Motor neuron (in vitro differentiated cells): ENCODE results near the gene CCDC106. TPM values are rescaled to one million over a fixed set of nuclear protein-coding genes. Genes with fewer than 3 reads are reported as not detected.

ENCODE experiments used
- ATAC-seq, 8 experiments: fragments of 200-7000 bp; cut with Tn5 transposase; replicated peaks in 6 of 8; 2 replicates each; pipeline ENCODE4 v1.8.0; 2021; ENCODE audit warnings: mild to moderate bottlenecking in 8 of 8, moderate library complexity in 8 of 8
- H3K27ac ChIP-seq, 2 donors: fragments of 250-450 bp; sonication (Bioruptor Pico); 2 replicates each; pipeline ENCODE4 v1.9.0; 2021; ENCODE audit warnings: antibody characterized with exemption in 2 of 2, mild to moderate bottlenecking in 2 of 2, moderate library complexity in 1 of 2
- H3K4me1 ChIP-seq, 2 donors: fragments of 250-450 bp; sonication (Bioruptor Pico); replicated peaks in 1 of 2; 2 replicates each; pipeline ENCODE4 v1.6.1; 2021; ENCODE audit warnings: antibody characterized with exemption in 2 of 2, mild to moderate bottlenecking in 2 of 2, moderate library complexity in 1 of 2
- H3K4me3 ChIP-seq, 5 donors: fragments of 250-450 bp; sonication (Bioruptor Pico); 2 replicates each; pipeline ENCODE4 v1.9.0; 2021; ENCODE audit warnings: antibody characterized with exemption in 5 of 5, mild to moderate bottlenecking in 5 of 5, moderate library complexity in 4 of 5
- WGBS, 10 experiments: fragments of 450-650 bp; shearing (Covaris generic); methylation state at CpG; one replicate each; pipeline ENCODE4 v1.0.0; 2022; 5-methylcytosine and 5-hydroxymethylcytosine counted together
- in situ Hi-C, 9 experiments: fragments of 400-800 bp; cut with MboI; loops; one replicate each; pipeline ENCODE4 v1.15.0; 2021; ENCODE audit warnings: low sequenced_read_pairs in 9 of 9, low pct_unique_long_range_greater_than_20kb in 2 of 9; ENCODE audit not compliant: unreplicated experiment in 9 of 9
- total RNA-seq, 8 experiments: library from RNA; unstranded; fragments of 300-600 nt; gene quantifications; 2 replicates each; pipeline versions ENCODE4 v1.2.3 to v1.2.4, GENCODE V29; 2022

CCDC106 gene
- total RNA-seq, 8 experiments from 2014 or later: 9.8 to 23.6 (median 13.6) TPM

GRCh38 chr19:55677572-55678028 lies 29.6 kb downstream of the CCDC106 start:
- ATAC-seq: no peak
- Histone ChIP-seq H3K4me3 (no peak overlapping the region), H3K27ac (no peak overlapping the region), H3K4me1 (peaks cover 10 to 20% of the 10 kb centered on the region in 2 donors)
- in situ Hi-C loops: no loop called here
- 55 to 100% (median 86%) methylated on average over 1 to 6 of the region's 6 CpGs; no CpG with 5 or more reads in 1 of the 10 experiments for WGBS, 10 experiments

GRCh38 chr19:55678121-55678671 lies 30.2 kb downstream of the CCDC106 start:
- in situ Hi-C loops: no loop called here
- ATAC-seq: no peak
- no peak overlapping the region for H3K27ac ChIP-seq
- H3K4me1 ChIP-seq: peaks cover 10 to 20% of the 10 kb centered on the region in 2 donors
- WGBS, 10 experiments: 60 to 100% (median 98%) methylated on average over 1 to 8 of the region's 21 CpGs; no CpG with 5 or more reads in 1 of the 10 experiments
- H3K4me3 ChIP-seq: no peak overlapping the region

DNA sequence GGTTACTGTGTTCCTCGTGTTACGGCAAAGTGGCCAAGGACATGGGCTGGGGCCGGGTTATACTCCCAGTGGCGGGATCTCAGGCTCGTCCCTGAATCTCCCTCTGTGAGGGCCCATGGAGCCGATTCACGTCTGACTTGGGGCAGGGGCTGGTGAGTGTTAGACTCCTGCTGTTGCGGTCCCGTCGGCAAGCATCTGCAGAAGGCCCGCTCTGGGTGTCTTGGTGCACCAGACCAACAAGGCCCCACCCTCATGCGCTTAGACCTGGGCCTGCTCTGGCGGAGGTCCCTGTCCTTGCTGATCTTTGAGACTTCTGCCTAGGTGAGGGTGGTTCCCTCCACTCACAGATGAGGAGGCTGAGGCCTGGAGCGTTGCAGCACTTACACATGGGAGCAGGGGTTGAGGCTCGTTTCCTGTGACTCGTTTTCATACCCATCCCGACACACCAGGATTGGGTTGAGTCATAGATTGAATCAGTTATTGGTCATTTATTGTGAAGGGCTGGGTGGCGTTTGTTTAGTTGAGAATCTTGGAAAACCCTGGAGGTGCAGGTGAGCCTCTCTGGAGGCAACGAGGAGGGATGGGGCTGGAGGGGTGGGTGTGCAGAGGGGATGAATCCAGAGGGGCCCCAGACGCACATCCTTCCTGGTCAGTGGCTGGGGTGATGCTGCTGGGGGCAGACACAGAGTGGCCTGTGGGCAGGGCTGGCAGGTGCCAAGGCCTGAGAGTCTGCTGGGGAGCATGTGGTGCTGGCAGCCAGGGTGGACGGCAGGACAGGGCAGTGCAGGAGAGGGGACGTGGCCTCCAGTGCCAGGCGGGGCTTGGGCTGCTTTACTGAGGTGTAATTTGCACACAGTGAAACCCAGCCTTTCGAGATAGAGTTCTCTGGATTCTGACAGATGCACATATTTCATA lies 31.6 kb downstream of the CCDC106 start:
- no peak overlapping the region for H3K4me3 ChIP-seq
- 0 to 98% (median 84%) methylated on average over 1 to 7 of the region's 24 CpGs; no CpG with 5 or more reads in 4 of the 10 experiments for WGBS, 10 experiments
- no peak overlapping the region for H3K27ac ChIP-seq
- peaks cover 10% of the 10 kb centered on the region in 2 donors for H3K4me1 ChIP-seq
- ATAC-seq: peak in 1 of 8 experiments; percentile 4
- in situ Hi-C loops: no loop called here

DNA sequence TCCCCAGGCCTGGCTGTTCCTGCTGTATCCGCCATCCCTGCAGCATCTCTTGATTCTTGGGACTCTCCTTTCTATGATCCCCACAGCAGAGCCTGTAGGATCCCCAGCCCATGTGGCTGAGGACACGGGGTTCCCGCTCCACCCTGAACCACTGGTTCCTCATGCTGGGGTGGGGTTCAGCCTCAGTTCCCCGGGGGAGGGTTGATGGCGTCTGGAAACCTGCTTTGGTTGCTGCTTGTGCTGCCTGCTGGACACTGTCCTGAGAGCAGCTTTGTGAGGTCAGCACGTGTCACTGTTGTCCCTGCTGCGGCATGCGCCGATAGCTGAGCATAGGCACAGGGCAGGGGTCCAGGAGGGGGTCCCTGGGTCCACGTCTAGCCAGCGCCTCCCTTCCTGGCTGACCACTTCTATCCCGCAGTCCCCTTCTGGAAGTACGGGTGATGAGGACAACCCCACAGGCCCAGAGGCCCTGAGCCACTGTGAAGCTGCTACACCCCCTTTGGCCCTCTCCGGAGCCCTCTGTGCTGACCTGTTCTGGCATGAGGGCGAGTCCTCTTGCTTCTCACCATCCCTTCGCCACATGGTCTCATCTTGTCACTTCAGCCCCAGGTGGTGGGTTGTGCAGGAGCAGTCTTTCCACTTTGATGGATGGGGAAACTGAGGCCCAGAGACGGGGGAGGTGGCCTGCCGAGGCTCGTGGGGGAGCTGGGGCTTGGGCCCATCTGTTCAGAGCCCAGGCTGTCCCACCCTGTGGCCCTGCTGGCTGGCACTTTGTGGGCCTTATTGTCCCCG lies 32.5 kb downstream of the CCDC106 start:
- WGBS, 10 experiments: 80 to 100% (median 98%) methylated on average over 1 to 11 of the region's 20 CpGs; no CpG with 5 or more reads in 5 of the 10 experiments
- Histone ChIP-seq H3K4me1 (peaks cover 10% of the 10 kb centered on the region in 2 donors), H3K4me3 (no peak overlapping the region), H3K27ac (no peak overlapping the region)
- ATAC-seq: peak in 4 of 8 experiments; percentile 12 to 22 (median 15)
- in situ Hi-C loops: no loop called here

GRCh38 chr19:55681131-55682092 lies 33.4 kb downstream of the CCDC106 start:
- in situ Hi-C loops: no loop called here
- peaks cover 5 to 6% of the 10 kb centered on the region in 2 donors for H3K4me1 ChIP-seq
- 60 to 100% (median 92%) methylated on average over 1 to 6 of the region's 9 CpGs; no CpG with 5 or more reads in 2 of the 10 experiments for WGBS, 10 experiments
- no peak for ATAC-seq
- no peak overlapping the region for H3K4me3 ChIP-seq
- no peak overlapping the region for H3K27ac ChIP-seq

DNA sequence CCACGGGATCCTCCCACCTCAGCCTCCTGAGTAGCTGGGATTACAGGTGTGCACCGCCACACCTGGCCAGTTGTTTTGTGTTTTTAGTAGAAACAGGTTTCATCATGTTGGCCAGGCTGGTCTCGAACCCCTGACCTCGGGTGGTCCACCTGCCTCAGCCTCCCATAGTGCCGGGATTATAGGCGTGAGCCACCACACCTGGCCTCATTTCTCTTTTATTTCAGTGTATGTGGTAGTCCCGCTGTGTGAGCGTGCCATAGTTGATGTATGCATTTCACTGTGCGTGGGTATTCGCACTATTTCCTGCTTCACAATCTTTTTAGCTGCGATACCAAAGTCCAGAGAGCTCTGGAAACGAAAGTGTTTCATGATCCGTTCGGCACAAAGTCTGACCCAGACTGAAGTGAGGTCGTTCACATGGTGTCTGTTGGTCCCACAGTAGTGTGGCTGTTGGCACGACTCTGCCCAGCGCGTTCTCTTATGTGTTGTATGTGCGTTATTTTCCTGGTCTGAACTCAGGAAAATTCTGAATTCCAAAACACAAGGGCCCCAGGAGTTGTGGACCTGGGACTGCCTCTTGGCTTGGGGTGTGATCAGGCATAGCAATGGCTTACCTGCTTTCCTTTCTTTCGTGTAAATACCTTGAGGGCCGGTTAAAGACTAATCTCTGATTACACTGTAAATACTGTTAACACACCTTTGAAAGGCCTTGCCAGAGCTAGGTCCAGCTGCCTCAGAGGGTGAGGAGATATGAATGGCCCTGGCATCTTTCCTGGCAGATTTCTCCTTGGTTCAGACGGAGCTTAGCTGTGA lies 35.6 kb downstream of the CCDC106 start:
- WGBS, 10 experiments: 76 to 100% (median 97%) methylated on average over 4 to 15 of the region's 22 CpGs; no CpG with 5 or more reads in 1 of the 10 experiments
- no peak for ATAC-seq
- H3K27ac ChIP-seq: no peak overlapping the region
- H3K4me3 ChIP-seq: no peak overlapping the region
- in situ Hi-C loops: no loop called here
- peaks cover 4 to 7% of the 10 kb centered on the region in 2 donors for H3K4me1 ChIP-seq

GRCh38 chr19:55684946-55685681 lies 37.1 kb downstream of the CCDC106 start:
- WGBS, 10 experiments: 70 to 100% (median 94%) methylated on average over 1 to 30 of the region's 60 CpGs; no CpG with 5 or more reads in 5 of the 10 experiments
- ATAC-seq: no peak
- Histone ChIP-seq H3K27ac (no peak overlapping the region), H3K4me1 (peaks cover 7 to 8% of the 10 kb centered on the region in 2 donors), H3K4me3 (no peak overlapping the region)
- in situ Hi-C loops: no loop called here

DNA sequence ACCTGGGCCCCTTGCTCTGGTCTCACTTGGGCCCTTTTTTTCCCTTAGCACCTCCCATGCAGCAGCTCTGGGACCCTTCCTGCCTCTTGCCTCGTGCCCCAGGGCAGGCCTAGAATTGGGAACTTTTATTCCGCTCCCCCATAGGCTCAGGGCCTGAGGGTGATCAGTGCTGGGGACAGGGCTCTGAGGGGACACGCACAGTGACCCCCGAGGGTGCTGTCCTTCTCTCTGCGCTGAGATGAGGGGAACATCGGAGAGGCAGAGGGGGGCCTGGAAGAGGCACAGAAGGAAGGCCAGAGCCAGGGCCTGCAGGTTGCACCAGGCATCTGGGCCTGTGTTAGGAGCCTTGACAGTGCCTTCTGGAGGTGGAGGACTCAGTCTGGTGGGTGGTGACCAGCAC lies 37.8 kb downstream of the CCDC106 start:
- in situ Hi-C loops: no loop called here
- ATAC-seq: no peak
- Histone ChIP-seq H3K4me3 (no peak overlapping the region), H3K4me1 (peaks cover 7 to 8% of the 10 kb centered on the region in 2 donors), H3K27ac (no peak overlapping the region)
- WGBS, 10 experiments: 80 to 100% (median 100%) methylated on average over 1 to 2 of the region's 6 CpGs; no CpG with 5 or more reads in 6 of the 10 experiments

- no peak for ATAC-seq
- peaks cover 7 to 8% of the 10 kb centered on the region in 2 donors for H3K4me1 ChIP-seq
- no peak overlapping the region for H3K4me3 ChIP-seq
- H3K27ac ChIP-seq: no peak overlapping the region
- in situ Hi-C loops: no loop called here
- WGBS, 10 experiments: 80 to 100% (median 97%) methylated on average over 2 to 8 of the region's 29 CpGs; no CpG with 5 or more reads in 3 of the 10 experiments
Measured at GRCh38 chr19:55686311-55687050, 38.5 kb downstream of the CCDC106 start.
